Duodenal mucosa (tissue), 2 donors: ENCODE measurements around the gene SEMA3D.

Experiments
- H3K27ac ChIP-seq: one replicate; pipeline ENCODE4 v1.7.0; 2013; ENCODE audit warnings: low read depth, low read length
- H3K27me3 ChIP-seq, 2 donors: one replicate each; pipeline ENCODE4 v1.7.0; 2013; ENCODE audit warnings: low read length in 2 of 2, control low read depth in 1 of 2; ENCODE audit not compliant: insufficient read depth in 2 of 2, control insufficient read depth in 1 of 2
- H3K36me3 ChIP-seq, 2 donors: one replicate each; pipeline ENCODE4 v1.7.0; 2013; ENCODE audit warnings: low read length in 2 of 2, control low read depth in 1 of 2; ENCODE audit not compliant: insufficient read depth in 2 of 2, control insufficient read depth in 1 of 2
- H3K4me1 ChIP-seq, 2 donors: one replicate each; pipeline ENCODE4 v1.7.0; 2013; ENCODE audit warnings: low read length in 2 of 2, control low read depth in 1 of 2; ENCODE audit not compliant: insufficient read depth in 2 of 2, control insufficient read depth in 1 of 2
- H3K4me3 ChIP-seq, 2 donors: one replicate each; pipeline ENCODE4 v1.7.0; 2013; ENCODE audit warnings: low read length in 2 of 2, low read depth in 1 of 2
- H3K9ac ChIP-seq, 2 donors: one replicate each; pipeline ENCODE4 v1.7.0; 2013; ENCODE audit warnings: low read length in 2 of 2, low read depth in 1 of 2
- H3K9me3 ChIP-seq, 2 donors: one replicate each; pipeline ENCODE4 v1.7.0; 2013; ENCODE audit warnings: low read length in 2 of 2, control low read depth in 1 of 2; ENCODE audit not compliant: control insufficient read depth in 1 of 2

The SEMA3D gene

DNA sequence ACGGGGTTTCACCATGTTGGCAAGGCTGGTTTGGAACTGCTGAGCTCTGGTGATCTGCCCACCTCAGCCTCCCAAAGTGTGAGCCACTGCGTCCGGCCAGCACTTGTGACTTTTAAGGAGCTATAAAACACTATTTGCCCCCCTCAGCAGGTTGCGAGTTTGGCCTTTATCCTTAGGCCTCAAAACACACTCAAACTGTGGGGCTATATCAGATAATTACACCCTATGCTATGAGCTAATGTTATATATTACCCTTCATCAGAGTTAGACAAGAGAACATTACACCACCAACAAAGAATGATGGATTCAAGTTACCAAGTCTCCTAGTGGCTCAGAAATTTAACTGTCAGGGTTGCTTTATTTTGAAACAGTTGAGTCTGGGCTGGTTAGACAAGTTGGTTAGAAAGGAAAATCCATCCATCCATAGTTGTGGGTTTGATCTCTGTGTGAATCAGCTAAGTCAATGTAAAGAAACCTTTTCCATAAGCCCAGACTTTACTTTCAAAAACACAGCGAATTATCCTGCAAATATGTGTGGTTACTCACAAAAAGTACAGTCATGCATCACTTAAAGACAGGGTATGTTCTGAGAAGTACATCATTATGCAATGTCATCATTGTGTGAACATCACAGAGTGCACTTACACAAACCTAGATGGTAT lies 115.8 kb downstream of the SEMA3D start:
- Histone ChIP-seq H3K4me3 (no peak overlapping the region), H3K36me3 (no peaks in the 10 kb centered on the region), H3K27ac (no peak overlapping the region), H3K27me3 (no peaks in the 10 kb centered on the region), H3K9me3 (no peaks in the 10 kb centered on the region), H3K4me1 (peaks cover 0 to 9% of the 10 kb centered on the region in 2 donors), H3K9ac (no peak overlapping the region)

- H3K36me3 ChIP-seq = no peaks in the 10 kb centered on the region
Observed at GRCh38 chr7:85068799-85069198, 118.1 kb downstream of the SEMA3D start.

GRCh38 chr7:85067371-85067770 lies 119.5 kb downstream of the SEMA3D start:
- H3K27me3 ChIP-seq = no peaks in the 10 kb centered on the region
- no peaks in the 10 kb centered on the region for H3K36me3 ChIP-seq
- no peaks in the 10 kb centered on the region for H3K4me1 ChIP-seq
- no peaks in the 10 kb centered on the region for H3K9me3 ChIP-seq
- H3K27ac ChIP-seq = no peak overlapping the region
- H3K4me3 ChIP-seq = no peak overlapping the region
- H3K9ac ChIP-seq = no peak overlapping the region

More at GRCh38 chr7:85068799-85069198, 118.1 kb downstream of the SEMA3D start:
- no peak overlapping the region for H3K9ac ChIP-seq
- no peaks in the 10 kb centered on the region for H3K9me3 ChIP-seq
- no peak overlapping the region for H3K27ac ChIP-seq
- no peak overlapping the region for H3K4me3 ChIP-seq
- no peaks in the 10 kb centered on the region for H3K27me3 ChIP-seq
- H3K4me1 ChIP-seq = no peaks in the 10 kb centered on the region

GRCh38 chr7:85065888-85066485 lies 120.9 kb downstream of the SEMA3D start:
- H3K9me3 ChIP-seq = no peaks in the 10 kb centered on the region
- H3K4me1 ChIP-seq = no peaks in the 10 kb centered on the region
- H3K4me3 ChIP-seq = no peak overlapping the region
- no peaks in the 10 kb centered on the region for H3K36me3 ChIP-seq
- no peaks in the 10 kb centered on the region for H3K27me3 ChIP-seq
- H3K27ac ChIP-seq = no peak overlapping the region
- no peak overlapping the region for H3K9ac ChIP-seq

DNA sequence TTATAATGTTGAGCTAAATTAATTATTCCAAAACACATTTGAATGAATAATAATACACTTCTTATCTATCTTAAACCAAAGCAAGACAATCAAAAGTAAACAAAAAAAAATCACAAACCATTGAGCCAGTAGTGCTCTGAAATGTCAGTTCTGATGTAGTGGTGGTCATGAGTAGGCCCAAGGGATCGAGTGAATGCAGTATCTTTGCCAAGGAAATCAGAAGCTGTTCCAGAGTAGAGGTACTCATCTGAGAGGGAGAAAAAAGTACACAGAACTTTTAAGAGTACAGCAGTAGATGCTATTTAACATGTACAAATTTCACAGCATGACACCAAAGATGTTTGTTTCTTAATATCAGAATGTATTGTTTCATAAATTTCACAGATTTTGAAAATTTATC lies 121.5 kb downstream of the SEMA3D start:
- Histone ChIP-seq H3K36me3 (no peaks in the 10 kb centered on the region), H3K27ac (no peak overlapping the region), H3K4me3 (no peak overlapping the region), H3K4me1 (no peaks in the 10 kb centered on the region), H3K9me3 (no peaks in the 10 kb centered on the region), H3K27me3 (no peaks in the 10 kb centered on the region), H3K9ac (no peak overlapping the region)

GRCh38 chr7:85062651-85063050 lies 124.2 kb downstream of the SEMA3D start:
- H3K4me1 ChIP-seq = no peaks in the 10 kb centered on the region

DNA sequence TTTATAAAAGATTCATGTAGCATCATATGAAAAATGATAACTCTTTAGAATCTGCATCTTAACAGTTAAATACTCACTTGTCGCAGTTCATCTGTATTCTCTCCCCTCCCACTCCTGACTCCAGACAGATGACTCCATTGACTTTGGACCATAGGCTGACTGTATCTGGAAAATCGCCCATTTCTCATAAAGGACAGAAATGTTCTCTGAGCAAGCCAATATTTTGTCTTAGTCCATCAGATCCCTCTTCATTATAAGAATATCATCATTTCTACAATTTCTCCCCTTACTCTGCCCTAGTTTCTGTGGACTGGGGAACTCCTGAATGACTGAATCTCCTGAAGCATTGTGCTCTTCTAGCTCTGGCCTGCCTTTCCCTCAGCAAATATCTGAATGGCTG lies 125.4 kb downstream of the SEMA3D start:
- no peaks in the 10 kb centered on the region for H3K9me3 ChIP-seq
- no peak overlapping the region for H3K9ac ChIP-seq
- no peaks in the 10 kb centered on the region for H3K4me1 ChIP-seq
- no peak overlapping the region for H3K4me3 ChIP-seq
- no peak overlapping the region for H3K27ac ChIP-seq
- no peaks in the 10 kb centered on the region for H3K27me3 ChIP-seq
- no peaks in the 10 kb centered on the region for H3K36me3 ChIP-seq

More at GRCh38 chr7:85062651-85063050, 124.2 kb downstream of the SEMA3D start:
- Histone ChIP-seq H3K4me3 (no peak overlapping the region), H3K27me3 (no peaks in the 10 kb centered on the region), H3K27ac (no peak overlapping the region), H3K9ac (no peak overlapping the region), H3K36me3 (no peaks in the 10 kb centered on the region), H3K9me3 (no peaks in the 10 kb centered on the region)

- Histone ChIP-seq H3K36me3 (no peaks in the 10 kb centered on the region), H3K9me3 (no peaks in the 10 kb centered on the region), H3K27ac (no peak overlapping the region), H3K4me3 (no peak overlapping the region), H3K4me1 (no peaks in the 10 kb centered on the region), H3K27me3 (no peaks in the 10 kb centered on the region), H3K9ac (no peak overlapping the region)
Observed at GRCh38 chr7:85060696-85061095, 126.2 kb downstream of the SEMA3D start.

- Histone ChIP-seq H3K27me3 (no peaks in the 10 kb centered on the region), H3K9ac (no peak overlapping the region), H3K4me3 (no peak overlapping the region), H3K4me1 (no peaks in the 10 kb centered on the region), H3K9me3 (no peaks in the 10 kb centered on the region), H3K27ac (no peak overlapping the region), H3K36me3 (no peaks in the 10 kb centered on the region)
Observed at GRCh38 chr7:85055906-85056305, 130.9 kb downstream of the SEMA3D start.

- Histone ChIP-seq H3K27me3 (no peaks in the 10 kb centered on the region), H3K4me1 (no peaks in the 10 kb centered on the region), H3K27ac (no peak overlapping the region), H3K9ac (no peak overlapping the region), H3K9me3 (no peaks in the 10 kb centered on the region), H3K36me3 (no peaks in the 10 kb centered on the region), H3K4me3 (no peak overlapping the region)
Observed at GRCh38 chr7:85055196-85055595, 131.7 kb downstream of the SEMA3D start.
